HG03103 (cell line): ENCODE data around the gene MAP2K3.

Source experiments
- ATAC-seq: cut with Tn5 transposase; IDR thresholded peaks from one replicate; pipeline ENCODE4 v1.9.1; 2021; ENCODE audit warnings: low read depth; ENCODE audit not compliant: unreplicated experiment

Gene MAP2K3

GRCh38 chr17:21361020-21361809 lies 76.7 kb downstream of the MAP2K3 start:
- ATAC-seq: no peak

GRCh38 chr17:21362331-21362931 lies 77.9 kb downstream of the MAP2K3 start:
- ATAC-seq: no peak

GRCh38 chr17:21363776-21364642 lies 79.5 kb downstream of the MAP2K3 start:
- no peak for ATAC-seq
